Activated CD4-positive, alpha-beta memory T cell treated with anti-CD3 and anti-CD28 coated beads for 36 hours (primary cell): Measurements from ENCODE around the gene DCPS. TPM values are rescaled to one million over a fixed set of nuclear protein-coding genes. Genes with fewer than 3 reads are reported as not detected.
"Not testable (repeated sequence)": the region's sequence is repeated elsewhere in the genome, so short reads cannot be mapped to it uniquely, and the experiment has no call there.

Source experiments
- CTCF ChIA-PET: fragments of 350-600 bp; sonication (Branson Sonifier 250); formaldehyde crosslinking; loops from one replicate; lab custom pipeline; 2021; ENCODE audit warnings: antibody characterized with exemption, inconsistent platforms; lab: Charles Lee
- POLR2A ChIA-PET: fragments of 350-600 bp; sonication (Branson Sonifier 250); formaldehyde crosslinking; loops from one replicate; lab custom pipeline; 2021; ENCODE audit warnings: antibody characterized with exemption; lab: Charles Lee
- DNase-seq: peaks from one replicate; pipeline ENCODE4 v3.0.0-alpha.2; 2020
- H3K27ac Mint-ChIP-seq: one replicate; pipeline ENCODE4 v1.8.0; 2021; ENCODE audit warnings: mixed read lengths
- H3K27me3 Mint-ChIP-seq: one replicate; pipeline ENCODE4 v1.8.0; 2021; ENCODE audit warnings: mixed read lengths
- H3K36me3 Mint-ChIP-seq: one replicate; pipeline ENCODE4 v1.8.0; 2021; ENCODE audit warnings: mixed read lengths
- H3K4me1 Mint-ChIP-seq: one replicate; pipeline ENCODE4 v1.8.0; 2021; ENCODE audit warnings: low read depth, mixed read lengths
- H3K4me3 Mint-ChIP-seq: one replicate; pipeline ENCODE4 v1.8.0; 2021; ENCODE audit warnings: mild to moderate bottlenecking, mixed read lengths
- H3K9me3 Mint-ChIP-seq: one replicate; pipeline ENCODE4 v1.8.0; 2021; ENCODE audit warnings: mixed read lengths
- intact Hi-C: fragments of 100-400 bp; cut with micrococcal nuclease; formaldehyde crosslinking; loops from one replicate; pipeline ENCODE4 v1.15.1; 2023
- total RNA-seq, 2 experiments: library from RNA; stranded (reverse); gene quantifications; one replicate each; pipeline ENCODE4 v1.2.3, GENCODE V29; 2021

The DCPS gene
- total RNA-seq, 2 experiments from 2014 or later = 40.1 to 43.9 TPM

- Mint-ChIP-seq H3K9me3 (no peaks in the 10 kb centered on the region), H3K4me3 (peak overlapping the region; percentile 74), H3K27me3 (no peaks in the 10 kb centered on the region), H3K4me1 (peaks cover 34% of the 10 kb centered on the region), H3K27ac (no peak overlapping the region), H3K36me3 (peaks cover 5% of the 10 kb centered on the region)
- ChIA-PET CTCF (interaction anchor here (0.6 to 3.4 kb wide), 6 partner anchors 39 to 125 kb away, joined by 3 to 26 read pairs (median 8); no protein-coding TSS in a partner anchor), POLR2A (interaction anchor here (1.0 to 1.9 kb wide), 3 partner anchors 38 to 125 kb away, joined by 3 to 4 read pairs (median 3); partner anchors contain the start of gene TIRAP)
- peak; percentile 36 for DNase-seq
- intact Hi-C loops = loop anchor here (2.0 kb wide), 1 partner anchor 73 kb away; the partner anchor contains the start of gene TIRAP
These were observed 52.4 kb downstream of the DCPS start for GRCh38 chr11:126355926-126356897.

GRCh38 chr11:126357055-126357962 lies 53.4 kb downstream of the DCPS start:
- Mint-ChIP-seq H3K9me3 (no peaks in the 10 kb centered on the region), H3K27me3 (no peaks in the 10 kb centered on the region), H3K4me1 (peaks cover 32% of the 10 kb centered on the region), H3K4me3 (no peak overlapping the region), H3K27ac (no peak overlapping the region), H3K36me3 (peaks cover 5% of the 10 kb centered on the region)
- DNase-seq = no peak
- ChIA-PET CTCF (interaction anchor here (0.8 to 3.3 kb wide), 3 partner anchors 40 to 123 kb away, joined by 3 to 11 read pairs (median 3); no protein-coding TSS in a partner anchor), POLR2A (interaction anchor here (1.0 to 1.4 kb wide), 2 partner anchors 30 to 124 kb away, joined by 3 to 4 read pairs; no protein-coding TSS in a partner anchor)
- intact Hi-C loops = no loop called here

GRCh38 chr11:126357969-126358762 lies 54.3 kb downstream of the DCPS start:
- Mint-ChIP-seq H3K27ac (no peak overlapping the region), H3K27me3 (no peaks in the 10 kb centered on the region), H3K36me3 (peaks cover 5% of the 10 kb centered on the region), H3K9me3 (no peaks in the 10 kb centered on the region), H3K4me3 (no peak overlapping the region), H3K4me1 (peaks cover 24% of the 10 kb centered on the region)
- CTCF ChIA-PET = interaction anchor here (3.3 kb wide), 1 partner anchor 48 kb away, joined by 11 read pairs; no protein-coding TSS in a partner anchor
- intact Hi-C loops = no loop called here
- no peak for DNase-seq
- POLR2A ChIA-PET = interaction anchor here (1.4 kb wide), 1 partner anchor 30 kb away, joined by 4 read pairs; no protein-coding TSS in a partner anchor

GRCh38 chr11:126358763-126359160 lies 54.9 kb downstream of the DCPS start:
- Mint-ChIP-seq H3K4me1 (peaks cover 18% of the 10 kb centered on the region), H3K27ac (no peak overlapping the region), H3K9me3 (no peaks in the 10 kb centered on the region), H3K4me3 (no peak overlapping the region), H3K27me3 (no peaks in the 10 kb centered on the region), H3K36me3 (peaks cover 3% of the 10 kb centered on the region)
- intact Hi-C loops = no loop called here
- POLR2A ChIA-PET = interaction anchor here (1.4 kb wide), 1 partner anchor 29 kb away, joined by 4 read pairs; no protein-coding TSS in a partner anchor
- no peak for DNase-seq
- CTCF ChIA-PET = interaction anchor here (3.3 kb wide), 1 partner anchor 48 kb away, joined by 11 read pairs; no protein-coding TSS in a partner anchor

- CTCF ChIA-PET = interaction anchor here (3.3 kb wide), 1 partner anchor 49 kb away, joined by 11 read pairs; no protein-coding TSS in a partner anchor
- peaks cover 1% of the 10 kb centered on the region for H3K36me3 Mint-ChIP-seq
- intact Hi-C loops = no loop called here
These were observed 55.7 kb downstream of the DCPS start for GRCh38 chr11:126359431-126360048.

GRCh38 chr11:126360049-126360446 lies 56.2 kb downstream of the DCPS start:
- Mint-ChIP-seq H3K36me3 (no peaks in the 10 kb centered on the region), H3K9me3 (no peaks in the 10 kb centered on the region), H3K27me3 (no peaks in the 10 kb centered on the region), H3K4me3 (no peak overlapping the region), H3K27ac (no peak overlapping the region), H3K4me1 (peaks cover 8% of the 10 kb centered on the region)
- DNase-seq = no peak
- ChIA-PET POLR2A (no interaction called here), CTCF (no interaction called here)
- intact Hi-C loops = no loop called here

More at GRCh38 chr11:126359431-126360048, 55.7 kb downstream of the DCPS start:
- no peak overlapping the region for H3K27ac Mint-ChIP-seq
- no peak overlapping the region for H3K4me3 Mint-ChIP-seq
- H3K9me3 Mint-ChIP-seq = no peaks in the 10 kb centered on the region
- H3K27me3 Mint-ChIP-seq = no peaks in the 10 kb centered on the region
- no peak for DNase-seq
- POLR2A ChIA-PET = no interaction called here
- H3K4me1 Mint-ChIP-seq = peaks cover 12% of the 10 kb centered on the region

GRCh38 chr11:126361400-126361799 lies 57.5 kb downstream of the DCPS start:
- no peak for DNase-seq
- no peaks in the 10 kb centered on the region for H3K27me3 Mint-ChIP-seq
- CTCF ChIA-PET = no interaction called here
- POLR2A ChIA-PET = no interaction called here
- H3K36me3 Mint-ChIP-seq = no peaks in the 10 kb centered on the region
- no peak overlapping the region for H3K27ac Mint-ChIP-seq
- peaks cover 5% of the 10 kb centered on the region for H3K4me1 Mint-ChIP-seq
- intact Hi-C loops = no loop called here
- no peaks in the 10 kb centered on the region for H3K9me3 Mint-ChIP-seq
- no peak overlapping the region for H3K4me3 Mint-ChIP-seq

- Mint-ChIP-seq H3K27me3 (no peaks in the 10 kb centered on the region), H3K4me1 (no peaks in the 10 kb centered on the region), H3K9me3 (no peaks in the 10 kb centered on the region), H3K4me3 (no peak overlapping the region), H3K36me3 (no peaks in the 10 kb centered on the region), H3K27ac (no peak overlapping the region)
- ChIA-PET POLR2A (no interaction called here), CTCF (interaction anchor here (1.5 kb wide), 1 partner anchor 52 kb away, joined by 4 read pairs; no protein-coding TSS in a partner anchor)
- intact Hi-C loops = no loop called here
- DNase-seq = no peak
These were observed 59.2 kb downstream of the DCPS start for GRCh38 chr11:126362879-126363655.

GRCh38 chr11:126363706-126364248 lies 59.9 kb downstream of the DCPS start:
- no peak for DNase-seq
- POLR2A ChIA-PET = no interaction called here
- Mint-ChIP-seq H3K27me3 (no peaks in the 10 kb centered on the region), H3K9me3 (no peaks in the 10 kb centered on the region), H3K4me1 (no peaks in the 10 kb centered on the region), H3K36me3 (no peaks in the 10 kb centered on the region), H3K4me3 (no peak overlapping the region), H3K27ac (no peak overlapping the region)
- CTCF ChIA-PET = interaction anchor here (1.5 kb wide), 1 partner anchor 53 kb away, joined by 4 read pairs; no protein-coding TSS in a partner anchor
- intact Hi-C loops = no loop called here

- DNase-seq, H3K27ac Mint-ChIP-seq, H3K27me3 Mint-ChIP-seq, H3K4me1 Mint-ChIP-seq, H3K9me3 Mint-ChIP-seq, H3K4me3 Mint-ChIP-seq, H3K36me3 Mint-ChIP-seq, CTCF ChIA-PET, POLR2A ChIA-PET, intact Hi-C loops: not testable (repeated sequence)
These were observed 60.9 kb downstream of the DCPS start for GRCh38 chr11:126364735-126365134.
